Stimulated activated CD4-positive, alpha-beta T cell treated with anti-CD3 and anti-CD28 coated beads, Interleukin-1b, Interleukin-23, amount 100 ng/mL, for 4 hours (primary cell): ENCODE results near the gene CES4A.
"Not testable (repeated sequence)": the region's sequence is repeated elsewhere in the genome, so short reads cannot be mapped to it uniquely, and the experiment has no call there.

Experiments used
- DNase-seq, 2 donors: peaks; one replicate each; pipeline ENCODE4 v3.0.0-alpha.2; 2020; ENCODE audit warnings: low read depth in 2 of 2

Gene CES4A

GRCh38 chr16:66984892-66985311, 3.5 kb upstream of the CES4A start:
- DNase-seq: peak; percentile 47 to 52

GRCh38 chr16:66986559-66986958, 1.8 kb upstream of the CES4A start:
- DNase-seq: no peak

GRCh38 chr16:66991545-66992077, 3.2 kb downstream of the CES4A start:
- no peak for DNase-seq

- not testable (repeated sequence) for DNase-seq
These were observed 5.2 kb downstream of the CES4A start for GRCh38 chr16:66993558-66993957.

GRCh38 chr16:66996324-66996982, 8.1 kb downstream of the CES4A start:
- DNase-seq: no peak

GRCh38 chr16:66996983-66997358, 8.6 kb downstream of the CES4A start:
- no peak for DNase-seq

- DNase-seq: peak in 1 of 2 donors; percentile 54
These were observed 12.3 kb downstream of the CES4A start for GRCh38 chr16:67000384-67001351.

GRCh38 chr16:67001726-67002125, 13.3 kb downstream of the CES4A start:
- no peak for DNase-seq

GRCh38 chr16:67006930-67007658, 18.7 kb downstream of the CES4A start:
- DNase-seq: no peak

- DNase-seq: no peak
These were observed 20.8 kb downstream of the CES4A start for GRCh38 chr16:67009158-67009557.

GRCh38 chr16:67011274-67011673, 22.9 kb downstream of the CES4A start:
- no peak for DNase-seq

GRCh38 chr16:67013233-67013822, 24.9 kb downstream of the CES4A start:
- no peak for DNase-seq

GRCh38 chr16:67013823-67014633, 25.6 kb downstream of the CES4A start:
- peak; percentile 51 to 64 for DNase-seq

- no peak for DNase-seq
These were observed 26.4 kb downstream of the CES4A start for GRCh38 chr16:67014634-67015312.

GRCh38 chr16:67015313-67015731, 26.9 kb downstream of the CES4A start:
- no peak for DNase-seq

GRCh38 chr16:67016143-67016542, 27.8 kb downstream of the CES4A start:
- no peak for DNase-seq

GRCh38 chr16:67016681-67017420, 28.5 kb downstream of the CES4A start:
- DNase-seq: no peak

GRCh38 chr16:67017421-67017750, 29.0 kb downstream of the CES4A start:
- DNase-seq: no peak

- peak; percentile 75 to 79 for DNase-seq
These were observed 29.6 kb downstream of the CES4A start for GRCh38 chr16:67017810-67018488.
